ENCODE data around the gene XXYLT1. TPM values are rescaled to one million over a fixed set of nuclear protein-coding genes. Genes with fewer than 3 reads are reported as not detected.

XXYLT1 gene
- total and polyA plus RNA-seq, 10 donors = 2.7 to 22.3 (median 9.5) TPM

DNA sequence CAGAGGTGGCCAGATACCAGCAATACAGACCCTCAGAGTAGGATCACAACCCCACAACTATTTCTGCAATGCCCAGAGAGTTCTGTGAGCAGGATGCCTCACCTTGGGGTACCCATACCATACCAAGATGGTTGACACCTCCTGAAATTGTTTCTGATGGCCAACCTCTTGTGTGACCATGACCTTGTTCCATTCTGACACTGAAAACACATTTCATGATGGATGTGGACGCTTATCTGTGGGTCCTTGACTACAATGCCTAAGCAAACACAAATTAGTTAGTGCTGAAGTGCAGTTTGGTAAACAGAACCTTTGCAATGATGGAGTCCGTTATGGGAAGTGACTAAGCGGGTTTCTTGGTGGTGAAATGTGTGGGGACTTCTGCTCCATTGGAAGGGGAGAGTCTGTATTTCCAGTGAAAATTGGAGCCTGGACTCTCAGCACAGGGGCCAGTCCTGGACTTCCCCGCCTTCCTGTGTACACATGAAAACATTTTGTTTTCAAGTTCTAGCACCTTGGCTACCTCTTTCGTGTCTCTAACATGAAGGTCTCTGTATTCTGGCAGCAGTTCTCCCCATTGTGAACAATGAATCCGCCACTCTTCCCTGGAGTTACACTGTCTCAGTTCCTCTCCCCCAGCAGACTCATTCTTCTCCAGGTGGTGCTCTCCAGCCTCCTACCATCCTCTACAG, 106.2 kb downstream of the XXYLT1 start:
- WGBS, 5 donors = 45 to 77% (median 54%) methylated on average over 6 of the region's 6 CpGs
- H3K4me3 ChIP-seq = no peak overlapping the region
- H3K27me3 ChIP-seq (replicated peaks in 1 of 7) = no peaks in the 10 kb centered on the region
- peak overlapping the region in 5 of 8 donors; percentile 1 to 78 (median 71) for H3K27ac ChIP-seq
- no peak for DNase-seq
- H3K36me3 ChIP-seq = no peaks in the 10 kb centered on the region
- intact Hi-C loops (cut with DNase I; ENCODE audit: low total_unique reads) = loop anchor here (10.0 kb wide), 1 partner anchor 70 kb away; no protein-coding TSS in a partner anchor
- TF ChIP-seq, protein P1, sequence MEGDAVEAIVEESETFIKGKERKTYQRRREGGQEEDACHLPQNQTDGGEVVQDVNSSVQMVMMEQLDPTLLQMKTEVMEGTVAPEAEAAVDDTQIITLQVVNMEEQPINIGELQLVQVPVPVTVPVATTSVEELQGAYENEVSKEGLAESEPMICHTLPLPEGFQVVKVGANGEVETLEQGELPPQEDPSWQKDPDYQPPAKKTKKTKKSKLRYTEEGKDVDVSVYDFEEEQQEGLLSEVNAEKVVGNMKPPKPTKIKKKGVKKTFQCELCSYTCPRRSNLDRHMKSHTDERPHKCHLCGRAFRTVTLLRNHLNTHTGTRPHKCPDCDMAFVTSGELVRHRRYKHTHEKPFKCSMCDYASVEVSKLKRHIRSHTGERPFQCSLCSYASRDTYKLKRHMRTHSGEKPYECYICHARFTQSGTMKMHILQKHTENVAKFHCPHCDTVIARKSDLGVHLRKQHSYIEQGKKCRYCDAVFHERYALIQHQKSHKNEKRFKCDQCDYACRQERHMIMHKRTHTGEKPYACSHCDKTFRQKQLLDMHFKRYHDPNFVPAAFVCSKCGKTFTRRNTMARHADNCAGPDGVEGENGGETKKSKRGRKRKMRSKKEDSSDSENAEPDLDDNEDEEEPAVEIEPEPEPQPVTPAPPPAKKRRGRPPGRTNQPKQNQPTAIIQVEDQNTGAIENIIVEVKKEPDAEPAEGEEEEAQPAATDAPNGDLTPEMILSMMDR (IDR thresholded peaks at IDR 0.05 in 8 of 11, conservative IDR thresholded peaks at IDR 0.05 in 3 of 11) = no peak
- TF ChIP-seq POLR2A (IDR thresholded peaks at IDR 0.05) (no peak), POLR2AphosphoS5 (IDR thresholded peaks at IDR 0.05) (no peak)
- H3K9me3 ChIP-seq = no peaks in the 10 kb centered on the region
- peaks cover 32 to 65% (median 47%) of the 10 kb centered on the region in 6 donors for H3K4me1 ChIP-seq

DNA sequence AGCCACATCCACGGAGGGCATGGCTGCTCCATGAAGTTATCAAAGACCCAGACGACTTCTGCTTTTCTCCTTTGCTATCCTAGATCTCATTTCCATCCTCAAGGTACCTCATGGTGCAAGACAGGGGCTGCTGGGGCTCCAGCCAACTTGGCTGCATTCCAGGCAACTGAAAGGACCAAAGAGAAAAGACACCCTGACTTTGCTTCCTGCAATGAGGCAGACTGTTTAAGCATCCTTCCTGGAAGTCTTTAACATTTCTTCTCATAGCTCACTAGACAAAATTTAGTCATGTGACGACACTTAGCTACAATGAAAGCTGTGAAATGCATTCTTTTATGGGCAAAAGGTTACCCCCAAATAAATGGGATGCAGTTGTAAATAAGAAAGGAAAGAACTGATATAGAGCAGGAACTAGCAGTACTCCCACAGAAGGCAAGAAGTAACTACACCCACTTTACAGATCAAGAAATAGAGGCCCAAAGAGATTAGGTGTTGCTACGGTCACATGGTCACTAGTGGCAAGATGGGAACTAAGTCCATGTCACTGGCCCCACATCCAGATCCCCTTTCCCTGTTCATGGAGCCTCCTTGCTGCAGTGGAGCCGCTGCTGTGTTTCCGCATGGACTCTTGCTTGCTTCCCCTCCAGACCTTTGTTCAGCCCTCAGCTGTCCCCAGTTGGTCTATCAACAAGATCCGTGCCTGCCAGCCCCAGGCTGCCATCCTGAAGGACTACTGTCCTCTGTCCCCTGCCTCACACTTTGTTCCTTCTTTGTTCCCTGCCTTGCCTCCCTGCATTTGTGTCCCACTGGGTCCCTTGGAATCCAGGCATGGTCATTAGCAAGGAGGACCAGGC, 107.0 kb downstream of the XXYLT1 start:
- intact Hi-C loops (cut with DNase I; ENCODE audit: low total_unique reads) = loop anchor here (10.0 kb wide), 1 partner anchor 71 kb away; no protein-coding TSS in a partner anchor
- peak overlapping the region in 5 of 8 donors; percentile 1 to 81 (median 73) for H3K27ac ChIP-seq
- no peak overlapping the region for H3K4me3 ChIP-seq
- TF ChIP-seq POLR2A (IDR thresholded peaks at IDR 0.05) (no peak), POLR2AphosphoS5 (IDR thresholded peaks at IDR 0.05) (no peak)
- TF ChIP-seq, protein P1 (IDR thresholded peaks at IDR 0.05 in 8 of 11, conservative IDR thresholded peaks at IDR 0.05 in 3 of 11) = no peak
- WGBS, 5 donors = 78 to 92% (median 81%) methylated on average over 7 of the region's 7 CpGs
- H3K9me3 ChIP-seq = no peaks in the 10 kb centered on the region
- no peak for DNase-seq
- H3K36me3 ChIP-seq = no peaks in the 10 kb centered on the region
- H3K27me3 ChIP-seq (replicated peaks in 1 of 7) = no peaks in the 10 kb centered on the region
- H3K4me1 ChIP-seq = peaks cover 32 to 73% (median 52%) of the 10 kb centered on the region in 6 donors

DNA sequence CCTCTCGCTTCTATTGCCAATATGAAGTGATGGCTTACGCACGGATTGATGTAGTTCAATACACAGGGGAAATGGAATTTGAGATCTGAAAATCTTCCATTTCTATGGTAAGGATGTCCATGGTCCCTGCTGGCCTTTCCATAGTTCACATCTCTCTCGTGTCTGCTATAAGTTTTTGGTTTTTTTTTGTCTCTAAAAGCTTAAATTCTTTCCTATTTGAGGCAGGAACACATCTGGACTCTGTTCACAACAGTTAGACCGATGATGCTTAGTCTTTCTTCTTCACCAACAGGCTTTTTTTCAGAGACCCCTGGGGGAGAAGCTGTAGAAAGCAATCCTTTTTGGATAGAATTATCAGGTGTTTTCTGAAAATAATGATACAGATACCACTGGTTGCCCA, 108.1 kb downstream of the XXYLT1 start:
- Histone ChIP-seq H3K4me3 (no peak overlapping the region), H3K9me3 (no peaks in the 10 kb centered on the region), H3K36me3 (no peaks in the 10 kb centered on the region), H3K27ac (peak overlapping the region; percentile 19 to 81 (median 74)), H3K27me3 (replicated peaks in 1 of 7) (no peaks in the 10 kb centered on the region), H3K4me1 (peaks cover 32 to 84% (median 60%) of the 10 kb centered on the region in 6 donors)
- WGBS, 5 donors = 62 to 73% (median 68%) methylated on average over 5 of the region's 5 CpGs
- no peak for TF ChIP-seq POLR2AphosphoS5 (IDR thresholded peaks at IDR 0.05)
- no peak for TF ChIP-seq POLR2A (IDR thresholded peaks at IDR 0.05)
- TF ChIP-seq, protein P1 (IDR thresholded peaks at IDR 0.05 in 8 of 11, conservative IDR thresholded peaks at IDR 0.05 in 3 of 11) = no peak
- no peak for DNase-seq
- intact Hi-C loops (cut with DNase I; ENCODE audit: low total_unique reads) = loop anchor here (10.0 kb wide), 1 partner anchor 72 kb away; no protein-coding TSS in a partner anchor

Data from spleen (tissue), 11 donors.